ENCODE results near the gene ANKRD2.
"Not testable (repeated sequence)": the region's sequence is repeated elsewhere in the genome, so short reads cannot be mapped to it uniquely, and the experiment has no call there.

The ANKRD2 gene

GRCh38 chr10:97547271-97547600 lies 25.3 kb upstream of the ANKRD2 start:
- peak; percentile 36 to 70 (median 66) for DNase-seq

DNA sequence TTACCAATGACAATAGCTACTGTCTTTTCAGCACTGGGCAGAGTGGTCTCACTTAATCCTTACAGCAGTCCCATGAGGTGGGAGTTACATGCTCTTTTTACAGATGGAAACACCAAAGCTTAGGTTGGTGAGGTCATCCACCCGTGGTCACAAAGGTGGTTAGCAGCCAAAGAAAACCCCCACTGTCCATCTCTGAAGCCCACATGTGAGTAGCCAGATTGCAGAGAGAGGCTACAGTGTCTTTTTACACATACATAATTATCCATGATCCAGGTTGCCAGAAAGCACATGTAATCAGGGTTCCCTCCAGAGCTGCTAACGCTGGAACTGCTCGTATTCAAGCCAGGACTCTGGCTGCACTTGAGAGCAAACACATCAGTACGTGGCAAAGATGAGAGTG lies 24.6 kb upstream of the ANKRD2 start:
- DNase-seq, result peak in 1 of 4 experiments; percentile 20

DNA sequence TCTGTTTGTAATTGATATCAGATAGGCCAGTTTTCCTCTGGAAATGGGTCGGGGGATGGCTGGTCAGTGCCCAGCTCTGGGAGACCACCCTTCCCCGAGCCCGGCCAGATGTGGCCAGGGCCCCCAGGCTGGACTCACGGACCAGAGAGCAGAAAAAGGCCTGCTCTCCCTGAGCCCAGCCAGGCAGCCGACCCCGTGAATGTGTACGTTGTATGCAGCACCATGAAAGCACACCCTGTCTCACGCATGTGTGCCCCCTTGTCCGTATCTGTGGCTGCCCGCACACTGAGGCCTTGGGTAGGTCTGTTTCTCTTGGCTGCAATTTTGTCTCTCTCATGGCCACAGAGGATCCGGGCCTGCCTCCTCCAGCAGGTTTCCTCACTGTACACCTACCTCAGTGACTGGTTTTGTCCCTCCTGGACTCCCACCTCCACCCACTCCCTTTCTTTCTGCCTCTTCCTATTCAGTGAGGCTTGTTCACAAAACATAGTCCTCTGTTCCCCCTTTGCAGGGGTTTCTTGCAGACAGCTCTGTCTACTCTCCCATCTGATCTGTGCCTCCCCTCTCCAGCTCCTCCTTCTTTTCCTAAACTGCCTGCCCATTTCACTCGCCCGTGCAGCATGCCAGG lies 23.6 kb upstream of the ANKRD2 start:
- peak in 1 of 4 experiments; percentile 27 for DNase-seq

- DNase-seq, result no peak
Measured at GRCh38 chr10:97549587-97550322, 22.8 kb upstream of the ANKRD2 start.

GRCh38 chr10:97550336-97551149 lies 22.0 kb upstream of the ANKRD2 start:
- no peak for DNase-seq

DNA sequence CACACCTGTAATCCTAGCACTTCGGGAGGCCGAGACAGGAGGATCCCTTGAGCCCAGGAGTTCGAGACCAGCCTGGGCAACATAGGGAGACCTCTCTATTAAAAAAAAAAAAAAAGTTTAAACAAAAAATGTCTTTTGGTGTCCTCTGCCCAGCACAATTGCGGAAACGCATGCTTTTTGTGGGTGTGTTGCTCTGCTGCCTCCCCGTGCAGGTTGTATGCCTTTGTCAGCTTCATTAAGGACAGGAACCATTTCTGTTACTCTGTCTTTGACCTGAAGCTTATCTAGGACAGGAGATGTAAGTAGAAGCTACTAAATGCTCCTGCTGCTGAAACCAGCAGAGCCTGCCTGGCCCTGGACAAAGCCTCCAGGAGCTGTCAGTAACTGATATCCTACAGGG lies 21.3 kb upstream of the ANKRD2 start:
- DNase-seq, result no peak

DNA sequence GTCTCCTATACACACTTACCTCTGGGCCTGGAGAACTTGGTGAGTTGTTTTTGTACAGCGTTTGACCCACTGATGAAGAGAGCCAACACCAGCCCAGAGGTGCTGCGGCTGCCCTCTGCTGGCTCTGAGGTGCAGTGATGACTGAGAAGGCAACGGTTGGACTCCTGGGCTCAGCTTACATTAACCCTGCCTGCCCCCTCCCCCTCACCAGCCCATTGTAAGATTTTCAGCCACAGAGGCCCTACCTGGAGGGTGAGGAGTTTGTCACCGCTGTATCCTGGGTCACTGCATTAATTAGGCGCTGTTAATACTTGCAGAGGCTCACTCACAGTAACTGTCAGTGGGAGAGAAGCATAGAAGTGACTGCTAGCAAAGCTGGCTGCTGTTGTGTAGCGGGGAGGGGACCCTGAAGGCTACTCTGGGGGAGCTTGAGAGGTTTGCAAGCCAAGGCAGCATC lies 19.0 kb upstream of the ANKRD2 start:
- DNase-seq, result peak; percentile 38 to 78 (median 61)

DNA sequence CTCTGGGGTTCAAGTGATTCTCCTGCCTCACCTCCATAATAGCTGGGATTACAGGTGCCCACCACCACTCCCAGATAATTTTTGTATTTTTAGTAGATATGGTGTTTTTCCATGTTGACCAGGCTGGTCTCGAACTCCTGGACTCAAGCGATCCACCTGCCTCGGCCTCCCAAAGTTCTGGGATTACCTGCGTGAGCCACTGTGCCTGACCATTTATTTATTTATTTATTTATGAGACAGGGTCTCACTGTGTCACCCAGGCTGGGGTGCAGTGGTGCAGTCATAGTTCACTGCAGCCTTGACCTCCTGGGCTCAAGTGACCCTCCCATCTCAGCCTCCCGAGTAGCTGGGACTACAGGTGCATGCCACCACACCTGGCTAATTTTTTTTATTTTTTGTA lies 18.2 kb upstream of the ANKRD2 start:
- not testable (repeated sequence) for DNase-seq

- not testable (repeated sequence) for DNase-seq
Measured at GRCh38 chr10:97555541-97555940, 17.0 kb upstream of the ANKRD2 start.

DNA sequence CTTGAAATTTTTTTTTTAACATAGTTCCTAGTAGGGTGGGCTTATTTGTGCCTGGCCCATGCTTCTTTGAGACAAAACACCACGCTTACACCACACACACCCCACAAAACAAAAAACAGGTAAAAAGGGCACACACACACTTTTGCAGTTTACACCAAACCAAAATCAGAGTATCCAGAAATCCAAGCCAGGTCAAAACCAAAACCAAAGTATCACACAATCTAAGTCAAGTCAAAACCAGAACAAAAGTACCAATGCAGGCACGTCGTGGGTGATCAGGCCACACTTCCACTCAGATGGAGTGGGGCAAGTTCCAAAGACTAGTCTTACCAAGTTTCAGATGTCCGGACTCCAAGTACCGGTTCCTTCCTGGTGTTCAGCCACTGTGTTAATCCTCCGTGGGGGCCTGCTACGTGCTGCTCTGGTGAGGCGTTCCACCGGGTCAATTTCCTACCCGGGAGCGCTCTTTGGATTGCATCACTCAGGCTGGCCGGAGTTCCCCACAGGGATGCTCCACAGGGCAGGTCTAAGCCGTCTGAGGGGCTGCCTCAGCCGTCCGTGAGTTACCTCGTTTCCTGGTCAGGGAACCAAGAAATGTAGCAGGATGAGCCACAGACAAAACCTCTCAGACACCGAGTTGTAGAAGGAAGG lies 11.7 kb upstream of the ANKRD2 start:
- not testable (repeated sequence) for DNase-seq

GRCh38 chr10:97561386-97562077 lies 11.0 kb upstream of the ANKRD2 start:
- DNase-seq, result not testable (repeated sequence)

DNA sequence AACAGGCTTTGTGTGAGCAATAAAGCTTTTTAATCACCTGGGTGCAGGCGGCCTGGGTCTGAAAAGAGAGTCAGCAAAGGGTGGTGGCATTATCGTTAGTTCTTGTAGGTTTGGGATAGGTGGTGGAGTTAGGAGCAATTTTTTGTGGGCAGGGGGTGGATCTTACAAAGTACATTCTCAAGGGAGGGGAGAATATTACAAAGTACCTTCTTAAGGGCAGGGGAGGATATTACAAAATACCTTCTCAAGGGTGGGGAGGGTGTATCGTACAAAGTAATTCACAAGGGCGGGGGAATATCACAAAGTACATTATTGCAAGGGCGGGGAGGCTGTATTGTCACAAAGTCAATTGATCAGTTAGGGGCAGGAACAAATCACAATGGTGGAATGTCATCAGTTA lies 10.2 kb upstream of the ANKRD2 start:
- DNase-seq, result not testable (repeated sequence)

- no peak for DNase-seq
Measured at GRCh38 chr10:97563337-97563736, 9.2 kb upstream of the ANKRD2 start.

GRCh38 chr10:97564776-97565175 lies 7.8 kb upstream of the ANKRD2 start:
- no peak for DNase-seq

- no peak for DNase-seq
Measured at GRCh38 chr10:97566336-97566996, 6.1 kb upstream of the ANKRD2 start.

DNA sequence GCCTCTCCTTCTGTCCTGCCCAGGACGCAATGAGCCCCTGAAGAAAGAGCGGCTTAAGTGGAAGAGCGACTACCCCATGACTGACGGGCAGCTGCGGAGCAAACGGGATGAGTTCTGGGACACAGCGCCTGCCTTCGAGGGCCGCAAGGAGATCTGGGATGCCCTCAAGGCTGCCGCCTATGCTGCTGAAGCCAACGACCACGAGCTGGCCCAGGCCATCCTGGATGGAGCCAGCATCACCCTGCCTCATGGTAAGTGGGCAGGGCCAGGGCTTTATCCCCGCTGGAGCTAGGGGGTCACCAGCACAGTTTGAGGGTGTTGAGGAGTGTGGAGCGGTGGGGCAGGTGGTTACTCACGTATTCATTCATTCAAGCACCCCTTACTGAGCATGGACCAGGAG lies 4.7 kb upstream of the ANKRD2 start:
- DNase-seq, result no peak

DNA sequence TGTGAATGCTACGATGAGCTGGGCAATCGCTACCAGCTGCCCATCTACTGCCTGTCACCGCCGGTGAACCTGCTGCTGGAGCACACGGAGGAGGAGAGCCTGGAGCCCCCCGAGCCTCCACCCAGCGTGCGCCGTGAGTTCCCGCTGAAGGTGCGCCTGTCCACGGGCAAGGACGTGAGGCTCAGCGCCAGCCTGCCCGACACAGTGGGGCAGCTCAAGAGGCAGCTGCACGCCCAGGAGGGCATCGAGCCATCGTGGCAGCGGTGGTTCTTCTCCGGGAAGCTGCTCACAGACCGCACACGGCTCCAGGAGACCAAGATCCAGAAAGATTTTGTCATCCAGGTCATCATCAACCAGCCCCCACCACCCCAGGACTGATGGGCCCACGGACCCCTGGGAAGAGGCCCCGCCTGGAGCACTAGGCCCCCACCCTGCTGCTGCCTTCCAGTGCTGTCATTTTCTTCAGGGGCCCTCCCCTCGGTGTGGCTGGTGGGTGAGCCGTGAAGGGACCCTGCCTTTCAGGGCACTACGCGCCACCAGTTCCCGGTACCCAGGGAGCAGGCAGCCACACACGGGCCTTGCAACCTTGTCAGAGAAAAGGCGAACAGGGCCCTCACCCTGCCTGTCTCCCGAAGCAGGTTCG lies 2.3 kb upstream of the ANKRD2 start:
- no peak for DNase-seq

DNA sequence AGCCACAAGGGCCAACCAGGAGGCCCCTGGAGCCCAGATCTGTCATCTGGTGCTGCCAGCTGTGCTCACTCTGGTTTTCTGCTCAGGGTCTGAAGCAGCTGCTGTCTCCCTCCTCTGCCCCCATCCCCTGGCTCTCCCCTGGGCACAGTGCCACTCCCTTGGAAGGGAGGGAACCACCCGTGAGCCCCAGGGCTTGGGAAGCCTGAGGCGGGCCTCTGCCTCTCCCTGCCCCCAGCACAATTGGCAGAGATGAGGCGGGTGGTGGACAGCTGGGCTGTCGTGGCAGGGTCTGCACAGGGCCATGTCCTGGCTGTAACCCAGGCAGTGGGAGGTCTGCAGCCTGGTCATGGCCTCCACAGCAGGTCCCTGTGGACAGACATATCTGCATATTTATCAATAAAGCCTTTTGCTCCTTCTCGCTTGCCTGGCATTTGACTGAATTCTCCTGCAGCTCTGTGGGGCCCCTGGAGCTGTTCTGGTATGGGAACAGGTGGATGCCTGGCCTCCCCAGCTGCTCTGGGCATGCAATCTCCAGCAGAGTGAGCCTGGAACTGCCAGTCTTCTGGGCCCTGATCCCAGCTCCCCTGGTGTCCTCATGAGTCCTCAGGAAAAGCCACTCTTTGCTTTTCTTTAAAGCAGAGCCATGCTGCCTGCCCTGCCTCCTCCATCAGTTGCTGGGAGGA lies 1.6 kb upstream of the ANKRD2 start:
- no peak for DNase-seq

DNA sequence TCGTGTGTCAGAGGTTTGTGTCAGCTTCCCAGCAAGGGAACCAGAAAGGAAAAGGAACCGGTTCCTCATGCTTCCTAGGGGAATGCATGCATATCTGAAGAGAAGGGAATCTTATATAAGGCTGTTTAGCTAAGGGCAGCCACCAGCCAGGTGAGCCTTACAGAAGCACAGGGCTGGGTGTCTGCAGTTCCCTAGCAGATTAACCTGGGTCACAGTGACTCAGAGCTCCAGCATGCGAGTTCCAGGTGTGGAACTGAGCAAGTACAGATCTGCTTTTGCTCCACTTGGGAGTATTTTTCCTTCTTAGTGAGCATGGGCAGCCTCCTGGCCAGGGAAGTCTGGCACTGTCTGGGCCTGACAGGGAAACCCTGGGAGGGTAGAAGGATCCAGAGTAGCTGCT lies 957 bp upstream of the ANKRD2 start:
- no peak for DNase-seq

DNA sequence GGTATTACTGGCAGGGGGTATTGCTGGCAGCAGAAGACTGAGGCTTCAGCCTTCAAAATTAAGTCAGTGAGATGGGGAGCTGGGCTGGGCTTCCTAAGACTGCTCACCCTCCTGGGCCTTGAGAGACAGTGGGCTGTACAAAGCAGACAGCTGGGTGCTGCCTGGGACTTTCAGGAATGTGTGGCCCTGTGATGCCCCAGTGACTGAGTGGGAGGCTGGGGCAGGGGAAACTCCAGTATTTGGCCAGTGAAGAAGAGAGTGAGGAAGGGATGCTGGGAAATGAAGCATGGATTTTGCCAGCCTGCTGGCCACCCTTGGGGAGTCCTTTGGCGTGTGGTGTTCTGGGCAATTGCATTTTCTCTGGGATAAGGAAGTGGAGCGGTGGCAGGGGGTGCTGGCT lies 442 bp downstream of the ANKRD2 start:
- DNase-seq, result peak in 2 of 4 experiments; percentile 17 to 23

GRCh38 chr10:97573672-97574071 lies 1.1 kb downstream of the ANKRD2 start:
- DNase-seq, result no peak
